Stomach smooth muscle (tissue), 2 donors: ENCODE data around the gene EPB41L3.

Source experiments
- H3K27ac ChIP-seq: one replicate; pipeline ENCODE4 v1.7.0; 2013; ENCODE audit warnings: mild to moderate bottlenecking, low read length, inconsistent platforms
- H3K27me3 ChIP-seq, 2 donors: one replicate each; pipeline ENCODE4 v1.7.0; 2013; ENCODE audit warnings: low read length in 2 of 2; ENCODE audit not compliant: insufficient read depth in 2 of 2, control insufficient read depth in 1 of 2
- H3K36me3 ChIP-seq, 2 donors: one replicate each; pipeline ENCODE4 v1.7.0; 2013; ENCODE audit warnings: low read length in 2 of 2; ENCODE audit not compliant: control insufficient read depth in 2 of 2, insufficient read depth in 2 of 2
- H3K4me1 ChIP-seq: one replicate; pipeline ENCODE4 v1.7.0; 2013; ENCODE audit warnings: low read length; ENCODE audit not compliant: control insufficient read depth, insufficient read depth
- H3K4me3 ChIP-seq, 2 donors: one replicate each; pipeline ENCODE4 v1.7.0; 2013; ENCODE audit warnings: low read length in 2 of 2
- H3K9ac ChIP-seq, 2 donors: one replicate each; pipeline ENCODE4 v1.7.0; 2013; ENCODE audit warnings: low read length in 2 of 2, mild to moderate bottlenecking in 1 of 2
- H3K9me3 ChIP-seq, 2 donors: one replicate each; pipeline ENCODE4 v1.7.0; 2013; ENCODE audit warnings: low read length in 2 of 2; ENCODE audit not compliant: control insufficient read depth in 2 of 2
- donor health status: healthy.
- donor health status: Pancreatic carcinoma.

EPB41L3 gene

GRCh38 chr18:5430131-5430530, 113.7 kb downstream of the EPB41L3 start:
- Histone ChIP-seq H3K4me3 (no peak overlapping the region), H3K36me3 (peaks cover 0 to 2% of the 10 kb centered on the region in 2 donors), H3K4me1 (no peaks in the 10 kb centered on the region), H3K9ac (no peak overlapping the region), H3K27ac (no peak overlapping the region), H3K9me3 (no peaks in the 10 kb centered on the region), H3K27me3 (no peaks in the 10 kb centered on the region)

- no peak overlapping the region for H3K9ac ChIP-seq
- no peaks in the 10 kb centered on the region for H3K4me1 ChIP-seq
- no peak overlapping the region for H3K27ac ChIP-seq
- no peaks in the 10 kb centered on the region for H3K9me3 ChIP-seq
- H3K36me3 ChIP-seq = peaks cover 0 to 2% of the 10 kb centered on the region in 2 donors
- no peaks in the 10 kb centered on the region for H3K27me3 ChIP-seq
- no peak overlapping the region for H3K4me3 ChIP-seq
These were observed 114.1 kb downstream of the EPB41L3 start for GRCh38 chr18:5429681-5430080.

- H3K36me3 ChIP-seq = peaks cover 0 to 2% of the 10 kb centered on the region in 2 donors
- no peak overlapping the region for H3K4me3 ChIP-seq
- no peaks in the 10 kb centered on the region for H3K4me1 ChIP-seq
- H3K9ac ChIP-seq = no peak overlapping the region
- no peaks in the 10 kb centered on the region for H3K27me3 ChIP-seq
- no peaks in the 10 kb centered on the region for H3K9me3 ChIP-seq
- no peak overlapping the region for H3K27ac ChIP-seq
These were observed 118.1 kb downstream of the EPB41L3 start for GRCh38 chr18:5425721-5426120.

- H3K27me3 ChIP-seq = no peaks in the 10 kb centered on the region
- no peak overlapping the region for H3K27ac ChIP-seq
- H3K9ac ChIP-seq = no peak overlapping the region
These were observed 118.7 kb downstream of the EPB41L3 start for GRCh38 chr18:5424903-5425664.

GRCh38 chr18:5422626-5423025, 121.2 kb downstream of the EPB41L3 start:
- Histone ChIP-seq H3K4me3 (no peak overlapping the region), H3K27me3 (no peaks in the 10 kb centered on the region), H3K36me3 (no peaks in the 10 kb centered on the region), H3K9ac (no peak overlapping the region), H3K9me3 (no peaks in the 10 kb centered on the region), H3K27ac (no peak overlapping the region), H3K4me1 (no peaks in the 10 kb centered on the region)

More at GRCh38 chr18:5424903-5425664, 118.7 kb downstream of the EPB41L3 start:
- Histone ChIP-seq H3K4me3 (no peak overlapping the region), H3K36me3 (peaks cover 0 to 2% of the 10 kb centered on the region in 2 donors), H3K4me1 (no peaks in the 10 kb centered on the region), H3K9me3 (no peaks in the 10 kb centered on the region)

GRCh38 chr18:5421981-5422380, 121.8 kb downstream of the EPB41L3 start:
- Histone ChIP-seq H3K4me1 (no peaks in the 10 kb centered on the region), H3K4me3 (no peak overlapping the region), H3K9ac (no peak overlapping the region), H3K36me3 (no peaks in the 10 kb centered on the region), H3K27ac (no peak overlapping the region), H3K9me3 (no peaks in the 10 kb centered on the region), H3K27me3 (no peaks in the 10 kb centered on the region)

GRCh38 chr18:5420906-5421305, 122.9 kb downstream of the EPB41L3 start:
- Histone ChIP-seq H3K27ac (no peak overlapping the region), H3K9ac (no peak overlapping the region), H3K4me1 (no peaks in the 10 kb centered on the region), H3K36me3 (no peaks in the 10 kb centered on the region), H3K9me3 (no peaks in the 10 kb centered on the region), H3K27me3 (no peaks in the 10 kb centered on the region), H3K4me3 (no peak overlapping the region)

- Histone ChIP-seq H3K9me3 (no peaks in the 10 kb centered on the region), H3K36me3 (peaks cover 0 to 2% of the 10 kb centered on the region in 2 donors), H3K27ac (no peak overlapping the region), H3K9ac (no peak overlapping the region), H3K4me3 (no peak overlapping the region), H3K27me3 (no peaks in the 10 kb centered on the region), H3K4me1 (no peaks in the 10 kb centered on the region)
These were observed 124.2 kb downstream of the EPB41L3 start for GRCh38 chr18:5419601-5420000.

GRCh38 chr18:5419030-5419429, 124.8 kb downstream of the EPB41L3 start:
- Histone ChIP-seq H3K27me3 (no peaks in the 10 kb centered on the region), H3K36me3 (peaks cover 0 to 2% of the 10 kb centered on the region in 2 donors), H3K9me3 (no peaks in the 10 kb centered on the region), H3K27ac (no peak overlapping the region), H3K4me1 (no peaks in the 10 kb centered on the region), H3K9ac (no peak overlapping the region), H3K4me3 (no peak overlapping the region)

GRCh38 chr18:5417342-5417741, 126.5 kb downstream of the EPB41L3 start:
- Histone ChIP-seq H3K9me3 (no peaks in the 10 kb centered on the region), H3K4me1 (no peaks in the 10 kb centered on the region), H3K27me3 (no peaks in the 10 kb centered on the region), H3K4me3 (no peak overlapping the region), H3K9ac (no peak overlapping the region), H3K27ac (no peak overlapping the region), H3K36me3 (peaks cover 0 to 2% of the 10 kb centered on the region in 2 donors)

- H3K4me1 ChIP-seq = no peaks in the 10 kb centered on the region
- no peaks in the 10 kb centered on the region for H3K9me3 ChIP-seq
- peaks cover 0 to 2% of the 10 kb centered on the region in 2 donors for H3K36me3 ChIP-seq
- H3K27ac ChIP-seq = no peak overlapping the region
- H3K9ac ChIP-seq = no peak overlapping the region
- H3K27me3 ChIP-seq = no peaks in the 10 kb centered on the region
- no peak overlapping the region for H3K4me3 ChIP-seq
These were observed 127.7 kb downstream of the EPB41L3 start for GRCh38 chr18:5416112-5416511.
